ENCODE results near the gene ACBD3. TPM values are rescaled to one million over a fixed set of nuclear protein-coding genes. Genes with fewer than 3 reads are reported as not detected.
A peak's percentile ranks its signal among the peaks of the same experiment; 100 is the strongest.

Gene ACBD3
- total RNA-seq, 4 donors from 2014 or later: 30.0 to 48.8 (median 34.3) TPM

DNA sequence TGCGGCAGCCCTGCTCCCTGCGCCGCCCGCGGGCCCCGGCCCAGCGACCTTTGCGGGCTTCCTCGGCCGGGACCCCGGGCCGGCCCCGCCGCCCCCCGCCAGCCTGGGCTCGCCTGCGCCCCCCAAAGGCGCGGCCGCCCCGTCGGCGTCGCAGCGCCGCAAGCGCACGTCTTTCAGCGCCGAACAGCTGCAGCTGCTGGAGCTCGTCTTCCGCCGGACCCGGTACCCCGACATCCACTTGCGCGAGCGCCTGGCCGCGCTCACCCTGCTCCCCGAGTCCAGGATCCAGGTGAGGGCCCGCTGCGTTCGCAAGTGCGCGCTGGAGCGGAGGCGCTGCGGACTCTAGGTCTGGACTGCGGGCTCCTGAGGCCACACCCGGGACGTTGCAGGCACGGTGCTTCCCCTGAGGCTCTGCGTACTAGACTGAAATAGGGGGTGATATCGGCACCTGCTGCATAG lies 37.3 kb upstream of the ACBD3 start:
- Histone ChIP-seq H3K4me1 (peaks cover 0 to 13% (median 3%) of the 10 kb centered on the region in 3 donors), H3K36me3 (no peaks in the 10 kb centered on the region), H3K9me3 (no peaks in the 10 kb centered on the region), H3K27ac (no peak overlapping the region), H3K4me3 (peak overlapping the region in 1 of 2 donors; percentile 49), H3K27me3 (peaks cover 37% of the 10 kb centered on the region)
- ATAC-seq: no peak
- WGBS, 2 donors (ENCODE audit: low coverage in 1 of 2): 0% methylated on average over 1 of the region's 55 CpGs; no CpG with 5 or more reads in 1 of the 2 donors
- TF ChIP-seq POLR2AphosphoS5 (IDR thresholded peaks at IDR 0.05) (no peak), POLR2A (IDR thresholded peaks at IDR 0.05) (no peak), EP300 (IDR thresholded peaks at IDR 0.05) (no peak)
- TF ChIP-seq, protein P1, sequence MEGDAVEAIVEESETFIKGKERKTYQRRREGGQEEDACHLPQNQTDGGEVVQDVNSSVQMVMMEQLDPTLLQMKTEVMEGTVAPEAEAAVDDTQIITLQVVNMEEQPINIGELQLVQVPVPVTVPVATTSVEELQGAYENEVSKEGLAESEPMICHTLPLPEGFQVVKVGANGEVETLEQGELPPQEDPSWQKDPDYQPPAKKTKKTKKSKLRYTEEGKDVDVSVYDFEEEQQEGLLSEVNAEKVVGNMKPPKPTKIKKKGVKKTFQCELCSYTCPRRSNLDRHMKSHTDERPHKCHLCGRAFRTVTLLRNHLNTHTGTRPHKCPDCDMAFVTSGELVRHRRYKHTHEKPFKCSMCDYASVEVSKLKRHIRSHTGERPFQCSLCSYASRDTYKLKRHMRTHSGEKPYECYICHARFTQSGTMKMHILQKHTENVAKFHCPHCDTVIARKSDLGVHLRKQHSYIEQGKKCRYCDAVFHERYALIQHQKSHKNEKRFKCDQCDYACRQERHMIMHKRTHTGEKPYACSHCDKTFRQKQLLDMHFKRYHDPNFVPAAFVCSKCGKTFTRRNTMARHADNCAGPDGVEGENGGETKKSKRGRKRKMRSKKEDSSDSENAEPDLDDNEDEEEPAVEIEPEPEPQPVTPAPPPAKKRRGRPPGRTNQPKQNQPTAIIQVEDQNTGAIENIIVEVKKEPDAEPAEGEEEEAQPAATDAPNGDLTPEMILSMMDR (IDR thresholded peaks at IDR 0.05): no peak

GRCh38 chr1:226223157-226223785 lies 36.7 kb upstream of the ACBD3 start, which contains the start of gene MIXL1:
Gene MIXL1 (plus strand): TSS chr1:226223664. CDS start chr1:226223682, 18 bp downstream.
- no CpG with 5 or more reads among the region's 62 CpGs for WGBS, 2 donors (ENCODE audit: low coverage in 1 of 2)
- Histone ChIP-seq H3K4me1 (peaks cover 0 to 13% (median 3%) of the 10 kb centered on the region in 3 donors), H3K27ac (no peak within 1 kb of the TSS), H3K36me3 (no peaks in the 10 kb centered on the region), H3K27me3 (peaks cover 37% of the 10 kb centered on the region), H3K9me3 (no peaks in the 10 kb centered on the region), H3K4me3 (peak within 1 kb of the TSS in 1 of 2 donors; percentile 49)
- TF ChIP-seq POLR2A (IDR thresholded peaks at IDR 0.05) (no peak), EP300 (IDR thresholded peaks at IDR 0.05) (no peak), POLR2AphosphoS5 (IDR thresholded peaks at IDR 0.05) (no peak)
- TF ChIP-seq, protein P1 (IDR thresholded peaks at IDR 0.05): no peak
- no peak for ATAC-seq

DNA sequence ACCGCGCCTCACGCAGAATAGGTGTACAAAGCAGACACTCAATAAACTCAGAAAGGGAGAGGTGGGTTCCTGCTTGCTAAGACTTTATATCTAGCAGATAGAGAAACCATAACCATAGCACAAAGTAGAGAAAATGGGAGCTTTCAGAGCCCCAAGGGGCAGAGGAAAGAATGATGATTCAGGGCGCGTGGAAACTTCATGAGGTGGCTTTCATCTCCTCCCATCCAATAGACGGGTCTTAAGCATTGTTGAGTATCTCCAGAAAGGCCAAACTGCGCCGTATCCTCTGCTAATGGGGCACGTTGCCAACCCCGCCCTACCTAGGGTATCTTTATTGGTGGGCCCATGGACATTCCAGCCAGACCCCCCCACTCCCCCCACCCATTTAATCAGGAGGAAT lies 36.1 kb upstream of the ACBD3 start:
- Histone ChIP-seq H3K4me1 (peaks cover 0 to 13% (median 3%) of the 10 kb centered on the region in 3 donors), H3K27me3 (peaks cover 37% of the 10 kb centered on the region), H3K4me3 (no peak overlapping the region), H3K9me3 (no peaks in the 10 kb centered on the region), H3K36me3 (no peaks in the 10 kb centered on the region), H3K27ac (no peak overlapping the region)
- 86 to 90% methylated on average over 4 to 8 of the region's 10 CpGs for WGBS, 2 donors (ENCODE audit: low coverage in 1 of 2)
- no peak for TF ChIP-seq EP300 (IDR thresholded peaks at IDR 0.05)
- no peak for TF ChIP-seq POLR2A (IDR thresholded peaks at IDR 0.05)
- TF ChIP-seq POLR2AphosphoS5 (IDR thresholded peaks at IDR 0.05): no peak
- TF ChIP-seq, protein P1 (IDR thresholded peaks at IDR 0.05): no peak
- ATAC-seq: no peak

DNA sequence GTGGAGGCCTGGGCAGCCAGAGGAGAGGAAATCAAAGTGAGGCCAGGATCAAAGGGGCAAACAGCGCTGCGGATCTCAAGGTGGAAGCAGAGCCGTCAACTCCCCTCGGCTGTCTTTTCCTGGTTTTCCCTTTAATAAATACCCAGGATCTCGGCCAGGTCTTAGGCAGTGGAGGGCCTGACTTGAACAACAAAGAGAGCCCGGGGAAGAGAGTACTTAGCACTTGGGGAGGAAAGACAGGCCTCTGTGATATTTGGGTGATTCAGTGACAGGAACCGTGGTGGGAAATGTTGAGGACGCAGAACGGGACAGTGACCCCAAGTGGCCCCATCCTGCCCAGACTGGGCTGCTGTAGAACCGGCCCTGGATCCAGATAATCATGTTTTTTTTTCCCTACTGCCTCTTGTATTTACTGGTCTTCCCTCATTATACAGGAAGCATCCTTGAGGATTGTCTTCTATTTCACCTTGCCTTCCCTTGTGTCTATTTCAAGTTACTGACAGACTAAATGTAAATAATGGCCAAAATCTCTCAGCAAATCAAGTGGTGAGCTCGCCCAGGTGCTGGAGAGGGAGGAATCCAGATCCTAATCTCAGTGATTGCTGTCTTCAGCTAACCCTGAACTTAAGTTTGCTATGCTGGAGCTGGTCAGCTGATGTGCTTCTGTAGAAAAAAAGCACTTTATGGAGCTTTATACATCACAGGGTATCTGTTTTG lies 34.1 kb upstream of the ACBD3 start:
- TF ChIP-seq EP300 (IDR thresholded peaks at IDR 0.05) (no peak), POLR2AphosphoS5 (IDR thresholded peaks at IDR 0.05) (no peak), POLR2A (IDR thresholded peaks at IDR 0.05) (no peak)
- TF ChIP-seq, protein P1 (IDR thresholded peaks at IDR 0.05): no peak
- peaks cover 28% of the 10 kb centered on the region for H3K27me3 ChIP-seq
- WGBS, 2 donors (ENCODE audit: low coverage in 1 of 2): 53 to 77% methylated on average over 3 to 9 of the region's 11 CpGs
- no peak for ATAC-seq
- no peaks in the 10 kb centered on the region for H3K9me3 ChIP-seq
- no peak overlapping the region for H3K4me3 ChIP-seq
- H3K36me3 ChIP-seq: no peaks in the 10 kb centered on the region
- H3K27ac ChIP-seq: no peak overlapping the region
- peaks cover 0 to 13% (median 3%) of the 10 kb centered on the region in 3 donors for H3K4me1 ChIP-seq

All from gastroesophageal sphincter (tissue), 4 donors.